A549 (cell line): ENCODE data around the gene FAM20C. TPM values are rescaled to one million over a fixed set of nuclear protein-coding genes. Genes with fewer than 3 reads are reported as not detected.

ENCODE experiments used
- ATAC-seq, 2 experiments: fragments of 200-7000 bp in 1 of 2; fragments of >200 bp in 1 of 2; cut with Nextera tagmentation in 1 of 2; cut with Tn5 transposase in 1 of 2; 3 replicates each; pipeline versions ENCODE4 v1.8.0 to v1.9.1; 2018 to 2020; ENCODE audit warnings: mild to moderate bottlenecking in 1 of 2, moderate library complexity in 1 of 2
- CTCF ChIA-PET: fragments of 300-600 bp; sonication (Branson Sonifier 250); formaldehyde crosslinking; extraction: SDS; loops from one replicate; lab custom pipeline; 2021; ENCODE audit warnings: antibody characterized with exemption, inconsistent platforms; lab: Yijun Ruan, JAX
- POLR2A ChIA-PET: fragments of 350-600 bp; formaldehyde crosslinking; extraction: SDS; loops from one replicate; lab custom pipeline; 2021; ENCODE audit warnings: antibody characterized with exemption, inconsistent platforms; lab: Yijun Ruan, JAX
- DNase-seq, 2 experiments: peaks; one replicate each; pipeline versions ENCODE4 v3.0.0 to v3.0.0-alpha.2; 2011 to 2016; ENCODE audit warnings: low read depth in 1 of 2, low spot score in 1 of 2
- FAIRE-seq: peaks from 2 replicates; lab custom pipeline; 2011; peaks lifted over from hg19 to GRCh38; lab: Jason Lieb, UNC
- H3K27ac ChIP-seq, 2 experiments: fragments of >200 bp; sonication (Bioruptor Twin); formaldehyde crosslinking; 3 replicates each; pipeline ENCODE4 v1.5.1; 2016 to 2017
- H3K4me1 ChIP-seq: fragments of >200 bp; sonication (Bioruptor Twin); formaldehyde crosslinking; 3 replicates; pipeline ENCODE4 v1.6.1; 2016
- H3K4me2 ChIP-seq: fragments of >200 bp; sonication (Bioruptor Twin); formaldehyde crosslinking; 3 replicates; pipeline ENCODE4 v1.6.1; 2016
- H3K4me3 ChIP-seq: fragments of >200 bp; sonication (Bioruptor Twin); formaldehyde crosslinking; 3 replicates; pipeline ENCODE4 v1.5.1; 2016
- H3K9me3 ChIP-seq: fragments of >200 bp; sonication (Bioruptor Twin); formaldehyde crosslinking; 3 replicates; pipeline ENCODE4 v1.6.1; 2016
- CHD2 ChIP-seq: fragments of 150-350 bp; IDR thresholded peaks from 2 replicates; pipeline ENCODE4 v1.6.1; 2014; ENCODE audit warnings: low read length; ENCODE audit not compliant: partially characterized antibody
- EHMT2 ChIP-seq: fragments of 200-600 bp; sonication (generic); IDR thresholded peaks from 2 replicates; pipeline ENCODE4 v1.6.1; 2016; ENCODE audit warnings: antibody characterized with exemption, low read depth, mild to moderate bottlenecking, moderate library complexity
- FOXS1 ChIP-seq: fragments of 250-450 bp; sonication (Bioruptor Pico); IDR thresholded peaks from 2 replicates; pipeline ENCODE4 v1.5.0; 2020; ENCODE audit warnings: mild to moderate bottlenecking, moderate library complexity
- GATA3 ChIP-seq: IDR thresholded peaks from 2 replicates; pipeline ENCODE4 v1.6.1; 2012; ENCODE audit warnings: borderline replicate concordance
- HDAC2 ChIP-seq: fragments of 200-600 bp; sonication (generic); IDR thresholded peaks from 2 replicates; pipeline ENCODE4 v1.6.1; 2016
- HEYL ChIP-seq: fragments of 250-450 bp; sonication (Bioruptor Pico); IDR thresholded peaks from 2 replicates; pipeline ENCODE4 v1.8.0; 2021; ENCODE audit warnings: mild to moderate bottlenecking, moderate library complexity
- HOXB13 ChIP-seq: fragments of 250-450 bp; sonication (Bioruptor Pico); IDR thresholded peaks from 2 replicates; pipeline ENCODE4 v1.5.0; 2020; ENCODE audit warnings: low read depth, mild to moderate bottlenecking, moderate library complexity
- HOXB5 ChIP-seq: fragments of 250-450 bp; sonication (Bioruptor Pico); IDR thresholded peaks from 2 replicates; pipeline ENCODE4 v1.5.0; 2020; ENCODE audit warnings: mild to moderate bottlenecking, moderate library complexity
- MAZ ChIP-seq: fragments of 150-350 bp; IDR thresholded peaks from 2 replicates; pipeline ENCODE4 v1.6.1; 2014; ENCODE audit warnings: antibody characterized with exemption, low read depth, low read length, borderline replicate concordance
- POLR2A ChIP-seq: IDR thresholded peaks from 2 replicates; pipeline ENCODE4 v1.6.1; 2012; ENCODE audit warnings: mild to moderate bottlenecking, low read length
- RCOR1 ChIP-seq: fragments of 150-350 bp; IDR thresholded peaks from 2 replicates; pipeline ENCODE4 v1.6.1; 2014; ENCODE audit warnings: antibody characterized with exemption, low read length, low read depth
- RFX5 ChIP-seq: fragments of 450-650 bp; IDR thresholded peaks from 2 replicates; pipeline ENCODE4 v1.7.1; 2014; ENCODE audit warnings: antibody characterized with exemption, mild to moderate bottlenecking, moderate library complexity
- SMC3 ChIP-seq: fragments of >200 bp; sonication (Bioruptor Twin); formaldehyde crosslinking; IDR thresholded peaks from 3 replicates; pipeline ENCODE4 v1.6.1; 2018; ENCODE audit warnings: inconsistent platforms
- ZFP36 ChIP-seq: fragments of 450-650 bp; IDR thresholded peaks from 2 replicates; pipeline ENCODE4 v1.6.1; 2014; ENCODE audit warnings: borderline replicate concordance; ENCODE audit not compliant: partially characterized antibody
- ZNF302 ChIP-seq: fragments of 250-450 bp; sonication (Bioruptor Pico); IDR thresholded peaks from 2 replicates; pipeline ENCODE4 v1.9.0; 2021; ENCODE audit warnings: inconsistent platforms, mild to moderate bottlenecking, moderate library complexity
- ZSCAN20 ChIP-seq: fragments of 250-450 bp; sonication (Bioruptor Pico); IDR thresholded peaks from 2 replicates; pipeline ENCODE4 v1.8.0; 2022; ENCODE audit warnings: mild to moderate bottlenecking, moderate library complexity
- WGBS: methylation state at CpG from one replicate; pipeline ENCODE4 v1.1.6; 2017; ENCODE audit errors: missing lambda C conversion rate; 5-methylcytosine and 5-hydroxymethylcytosine counted together
- polyA plus RNA-seq, 4 experiments: library from polyadenylated mRNA; depleted of rRNA in 3 of 4; stranded (reverse); fragments of >200 nt; fragmentation: RNase III in 1 of 4; extraction: RNeasy Plus Mini Kit Qiagen cat#74134 plus additional on column Dnase treatment in 1 of 4; gene quantifications; 2 replicates in 3 of 4; 3 replicates in 1 of 4; pipeline ENCODE4 v1.2.3, GENCODE V29; 2011 to 2017
- TF ChIP-seq, protein P1 (sequence below): fragments of 250-450 bp; sonication (Bioruptor Pico); IDR thresholded peaks from 2 replicates; pipeline ENCODE4 v1.5.0; 2020; ENCODE audit warnings: low read depth, mild to moderate bottlenecking, moderate library complexity
- TF ChIP-seq, protein P2 (sequence below): fragments of >200 bp; sonication (Bioruptor Twin); formaldehyde crosslinking; IDR thresholded peaks from 3 replicates; pipeline ENCODE4 v1.5.1; 2016
- TF ChIP-seq, protein P3 (sequence below): fragments of 250-450 bp; sonication (Bioruptor Pico); IDR thresholded peaks from 2 replicates; pipeline ENCODE4 v1.5.0; 2021; ENCODE audit warnings: mild to moderate bottlenecking, moderate library complexity, borderline replicate concordance
- TF ChIP-seq, protein P4 (sequence below): fragments of >200 bp; sonication (Bioruptor Twin); formaldehyde crosslinking; IDR thresholded peaks from 2 replicates; pipeline ENCODE4 v1.6.1; 2016
- TF ChIP-seq, protein P5 (sequence below): fragments of 200-600 bp; sonication (generic); IDR thresholded peaks from 2 replicates; pipeline ENCODE4 v1.6.1; 2016; ENCODE audit warnings: antibody characterized with exemption, mild to moderate bottlenecking, moderate library complexity

The FAM20C gene
- polyA plus RNA-seq, 2 of the 4 experiments (the other 2 are of a cell fraction): 5.6 to 20.3 TPM

DNA sequence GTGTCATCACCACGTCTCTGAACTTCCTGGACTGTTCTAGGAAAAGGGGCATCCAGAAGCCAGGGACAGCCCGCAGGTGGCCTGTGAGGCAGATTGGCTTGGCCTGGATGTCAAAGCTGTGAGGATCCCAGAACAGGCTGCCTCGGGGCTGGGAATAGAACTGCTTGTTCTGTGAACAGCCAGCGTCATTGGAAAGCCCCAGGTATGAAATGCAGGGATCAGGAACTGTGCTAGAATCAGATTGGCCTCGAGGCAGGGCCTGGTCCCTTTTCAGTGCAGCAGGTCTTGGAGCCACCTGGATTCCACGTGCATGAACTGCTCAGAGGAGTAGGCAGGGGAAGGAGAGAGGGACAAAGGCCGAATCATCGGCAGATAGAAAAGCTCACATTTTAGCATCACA lies 44.6 kb downstream of the FAM20C start:
- Histone ChIP-seq H3K4me1 (peaks cover 37% of the 10 kb centered on the region), H3K4me2 (no peak overlapping the region)
- CTCF ChIA-PET: no interaction called here
- TF ChIP-seq POLR2A: no peak
- TF ChIP-seq HDAC2: no peak
- no peak for TF ChIP-seq GATA3
- TF ChIP-seq, protein P1, sequence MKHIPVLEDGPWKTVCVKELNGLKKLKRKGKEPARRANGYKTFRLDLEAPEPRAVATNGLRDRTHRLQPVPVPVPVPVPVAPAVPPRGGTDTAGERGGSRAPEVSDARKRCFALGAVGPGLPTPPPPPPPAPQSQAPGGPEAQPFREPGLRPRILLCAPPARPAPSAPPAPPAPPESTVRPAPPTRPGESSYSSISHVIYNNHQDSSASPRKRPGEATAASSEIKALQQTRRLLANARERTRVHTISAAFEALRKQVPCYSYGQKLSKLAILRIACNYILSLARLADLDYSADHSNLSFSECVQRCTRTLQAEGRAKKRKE (CRISPR knock-in tag): no peak
- no peak for TF ChIP-seq HOXB13 (CRISPR knock-in tag)
- TF ChIP-seq, protein P2, sequence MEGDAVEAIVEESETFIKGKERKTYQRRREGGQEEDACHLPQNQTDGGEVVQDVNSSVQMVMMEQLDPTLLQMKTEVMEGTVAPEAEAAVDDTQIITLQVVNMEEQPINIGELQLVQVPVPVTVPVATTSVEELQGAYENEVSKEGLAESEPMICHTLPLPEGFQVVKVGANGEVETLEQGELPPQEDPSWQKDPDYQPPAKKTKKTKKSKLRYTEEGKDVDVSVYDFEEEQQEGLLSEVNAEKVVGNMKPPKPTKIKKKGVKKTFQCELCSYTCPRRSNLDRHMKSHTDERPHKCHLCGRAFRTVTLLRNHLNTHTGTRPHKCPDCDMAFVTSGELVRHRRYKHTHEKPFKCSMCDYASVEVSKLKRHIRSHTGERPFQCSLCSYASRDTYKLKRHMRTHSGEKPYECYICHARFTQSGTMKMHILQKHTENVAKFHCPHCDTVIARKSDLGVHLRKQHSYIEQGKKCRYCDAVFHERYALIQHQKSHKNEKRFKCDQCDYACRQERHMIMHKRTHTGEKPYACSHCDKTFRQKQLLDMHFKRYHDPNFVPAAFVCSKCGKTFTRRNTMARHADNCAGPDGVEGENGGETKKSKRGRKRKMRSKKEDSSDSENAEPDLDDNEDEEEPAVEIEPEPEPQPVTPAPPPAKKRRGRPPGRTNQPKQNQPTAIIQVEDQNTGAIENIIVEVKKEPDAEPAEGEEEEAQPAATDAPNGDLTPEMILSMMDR: no peak
- no peak for TF ChIP-seq HEYL (CRISPR knock-in tag)
- TF ChIP-seq, protein P3, sequence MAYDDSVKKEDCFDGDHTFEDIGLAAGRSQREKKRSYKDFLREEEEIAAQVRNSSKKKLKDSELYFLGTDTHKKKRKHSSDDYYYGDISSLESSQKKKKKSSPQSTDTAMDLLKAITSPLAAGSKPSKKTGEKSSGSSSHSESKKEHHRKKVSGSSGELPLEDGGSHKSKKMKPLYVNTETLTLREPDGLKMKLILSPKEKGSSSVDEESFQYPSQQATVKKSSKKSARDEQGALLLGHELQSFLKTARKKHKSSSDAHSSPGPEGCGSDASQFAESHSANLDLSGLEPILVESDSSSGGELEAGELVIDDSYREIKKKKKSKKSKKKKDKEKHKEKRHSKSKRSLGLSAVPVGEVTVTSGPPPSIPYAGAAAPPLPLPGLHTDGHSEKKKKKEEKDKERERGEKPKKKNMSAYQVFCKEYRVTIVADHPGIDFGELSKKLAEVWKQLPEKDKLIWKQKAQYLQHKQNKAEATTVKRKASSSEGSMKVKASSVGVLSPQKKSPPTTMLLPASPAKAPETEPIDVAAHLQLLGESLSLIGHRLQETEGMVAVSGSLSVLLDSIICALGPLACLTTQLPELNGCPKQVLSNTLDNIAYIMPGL (CRISPR knock-in tag): no peak
- TF ChIP-seq RFX5: no peak
- TF ChIP-seq, protein P4, sequence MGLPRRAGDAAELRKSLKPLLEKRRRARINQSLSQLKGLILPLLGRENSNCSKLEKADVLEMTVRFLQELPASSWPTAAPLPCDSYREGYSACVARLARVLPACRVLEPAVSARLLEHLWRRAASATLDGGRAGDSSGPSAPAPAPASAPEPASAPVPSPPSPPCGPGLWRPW: no peak
- TF ChIP-seq, all 56 proteins: peak for 0
- Histone ChIP-seq H3K4me3 (no peak overlapping the region), H3K27ac (peak overlapping the region; percentile 91 to 92; a peak in 4 of 6 replicates), H3K9me3 (no peaks in the 10 kb centered on the region)
- ATAC-seq: no peak
- POLR2A ChIA-PET: no interaction called here
- FAIRE-seq: no peak
- no peak for DNase-seq
- WGBS: 87% methylated on average over 8 of the region's 8 CpGs

DNA sequence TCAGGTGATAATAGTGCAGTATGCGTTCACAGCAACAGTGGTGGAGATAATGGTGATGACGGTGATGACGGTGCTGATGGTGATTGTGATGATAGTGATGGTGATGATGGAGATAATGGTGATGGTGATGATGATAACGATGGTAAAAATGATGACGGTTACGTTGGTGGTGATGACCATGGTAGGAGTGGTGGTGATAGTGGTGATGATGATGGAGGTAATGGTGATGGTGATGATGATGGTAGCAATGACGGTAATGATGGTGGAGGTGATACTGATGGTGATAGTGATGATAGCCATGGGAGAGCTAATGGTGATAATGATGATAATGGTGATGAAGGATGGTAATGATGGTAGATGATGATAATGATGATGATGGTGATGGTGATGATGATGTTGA lies 45.0 kb downstream of the FAM20C start:
- TF ChIP-seq, protein P5, sequence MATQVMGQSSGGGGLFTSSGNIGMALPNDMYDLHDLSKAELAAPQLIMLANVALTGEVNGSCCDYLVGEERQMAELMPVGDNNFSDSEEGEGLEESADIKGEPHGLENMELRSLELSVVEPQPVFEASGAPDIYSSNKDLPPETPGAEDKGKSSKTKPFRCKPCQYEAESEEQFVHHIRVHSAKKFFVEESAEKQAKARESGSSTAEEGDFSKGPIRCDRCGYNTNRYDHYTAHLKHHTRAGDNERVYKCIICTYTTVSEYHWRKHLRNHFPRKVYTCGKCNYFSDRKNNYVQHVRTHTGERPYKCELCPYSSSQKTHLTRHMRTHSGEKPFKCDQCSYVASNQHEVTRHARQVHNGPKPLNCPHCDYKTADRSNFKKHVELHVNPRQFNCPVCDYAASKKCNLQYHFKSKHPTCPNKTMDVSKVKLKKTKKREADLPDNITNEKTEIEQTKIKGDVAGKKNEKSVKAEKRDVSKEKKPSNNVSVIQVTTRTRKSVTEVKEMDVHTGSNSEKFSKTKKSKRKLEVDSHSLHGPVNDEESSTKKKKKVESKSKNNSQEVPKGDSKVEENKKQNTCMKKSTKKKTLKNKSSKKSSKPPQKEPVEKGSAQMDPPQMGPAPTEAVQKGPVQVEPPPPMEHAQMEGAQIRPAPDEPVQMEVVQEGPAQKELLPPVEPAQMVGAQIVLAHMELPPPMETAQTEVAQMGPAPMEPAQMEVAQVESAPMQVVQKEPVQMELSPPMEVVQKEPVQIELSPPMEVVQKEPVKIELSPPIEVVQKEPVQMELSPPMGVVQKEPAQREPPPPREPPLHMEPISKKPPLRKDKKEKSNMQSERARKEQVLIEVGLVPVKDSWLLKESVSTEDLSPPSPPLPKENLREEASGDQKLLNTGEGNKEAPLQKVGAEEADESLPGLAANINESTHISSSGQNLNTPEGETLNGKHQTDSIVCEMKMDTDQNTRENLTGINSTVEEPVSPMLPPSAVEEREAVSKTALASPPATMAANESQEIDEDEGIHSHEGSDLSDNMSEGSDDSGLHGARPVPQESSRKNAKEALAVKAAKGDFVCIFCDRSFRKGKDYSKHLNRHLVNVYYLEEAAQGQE: no peak
- TF ChIP-seq, all 56 proteins: peak for 0
- DNase-seq: no peak
- Histone ChIP-seq H3K27ac (no peak overlapping the region), H3K4me1 (peaks cover 37% of the 10 kb centered on the region), H3K4me2 (no peak overlapping the region), H3K9me3 (no peaks in the 10 kb centered on the region), H3K4me3 (no peak overlapping the region)
- POLR2A ChIA-PET: no interaction called here
- no peak for FAIRE-seq
- CTCF ChIA-PET: no interaction called here
- WGBS: 84% methylated on average over 7 of the region's 7 CpGs
- ATAC-seq: no peak

DNA sequence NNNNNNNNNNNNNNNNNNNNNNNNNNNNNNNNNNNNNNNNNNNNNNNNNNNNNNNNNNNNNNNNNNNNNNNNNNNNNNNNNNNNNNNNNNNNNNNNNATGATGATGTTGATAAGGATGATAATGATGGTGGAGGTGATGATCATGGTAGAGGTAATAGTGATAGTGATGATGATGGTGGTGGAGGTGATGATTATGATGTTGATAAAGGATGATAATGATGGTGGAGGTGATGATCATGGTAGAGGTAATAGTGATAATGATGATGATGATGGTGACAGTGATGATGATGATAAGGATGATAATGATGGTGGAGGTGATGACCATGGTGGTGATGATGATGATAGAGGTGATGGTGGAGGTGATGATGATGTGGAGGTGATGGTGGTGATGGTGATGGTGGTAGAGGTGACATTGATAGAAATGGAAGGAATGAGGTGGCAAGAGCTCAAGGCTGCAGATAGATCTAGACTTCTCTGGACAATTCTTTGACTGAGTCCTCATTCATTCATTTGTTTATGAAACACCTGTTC lies 47.8 kb downstream of the FAM20C start:
- H3K4me3 ChIP-seq: no peak overlapping the region
- no peak for FAIRE-seq
- TF ChIP-seq HOXB5 (no peak), RCOR1 (no peak), ZFP36 (no peak), MAZ (no peak), ZNF302 (CRISPR knock-in tag) (no peak), EHMT2 (no peak), FOXS1 (CRISPR knock-in tag) (no peak), SMC3 (no peak), RFX5 (no peak), CHD2 (no peak), ZSCAN20 (CRISPR knock-in tag) (no peak)
- H3K9me3 ChIP-seq: no peaks in the 10 kb centered on the region
- H3K27ac ChIP-seq: no peak overlapping the region
- ATAC-seq: no peak
- DNase-seq: no peak
- CTCF ChIA-PET: interaction anchor here (0.9 kb wide), 1 partner anchor 20 kb away, joined by 3 read pairs; no protein-coding TSS in a partner anchor
- no peak overlapping the region for H3K4me2 ChIP-seq
- POLR2A ChIA-PET: no interaction called here
- peaks cover 18% of the 10 kb centered on the region for H3K4me1 ChIP-seq
